ENCODE results near the gene SUSD6. TPM values are rescaled to one million over a fixed set of nuclear protein-coding genes. Genes with fewer than 3 reads are reported as not detected.

The SUSD6 gene
- total RNA-seq, 1 experiment from 2014 or later = 1.1 TPM

GRCh38 chr14:69660344-69661193, 49.2 kb downstream of the SUSD6 start:
- no peak for DNase-seq
- no peaks in the 10 kb centered on the region for H3K27me3 ChIP-seq (ENCODE audit: control insufficient read depth, insufficient read depth, low read length)
- no peak overlapping the region for H3K4me3 ChIP-seq (ENCODE audit: insufficient read depth, low read depth, low read length)
- no peaks in the 10 kb centered on the region for H3K36me3 ChIP-seq (replicated peaks; ENCODE audit: control insufficient read depth, insufficient read depth, low read length)

GRCh38 chr14:69661194-69661537, 49.8 kb downstream of the SUSD6 start:
- H3K27me3 ChIP-seq (ENCODE audit: control insufficient read depth, insufficient read depth, low read length) = no peaks in the 10 kb centered on the region
- DNase-seq = no peak

GRCh38 chr14:69662636-69663299, 51.4 kb downstream of the SUSD6 start:
- DNase-seq = no peak
- no peaks in the 10 kb centered on the region for H3K27me3 ChIP-seq (ENCODE audit: control insufficient read depth, insufficient read depth, low read length)

More at GRCh38 chr14:69661194-69661537, 49.8 kb downstream of the SUSD6 start:
- H3K36me3 ChIP-seq (replicated peaks; ENCODE audit: control insufficient read depth, insufficient read depth, low read length) = no peaks in the 10 kb centered on the region
- no peak overlapping the region for H3K4me3 ChIP-seq (ENCODE audit: insufficient read depth, low read depth, low read length)

GRCh38 chr14:69663300-69663643, 51.9 kb downstream of the SUSD6 start:
- Histone ChIP-seq H3K36me3 (replicated peaks; ENCODE audit: control insufficient read depth, insufficient read depth, low read length) (no peaks in the 10 kb centered on the region), H3K4me3 (ENCODE audit: insufficient read depth, low read depth, low read length) (no peak overlapping the region), H3K27me3 (ENCODE audit: control insufficient read depth, insufficient read depth, low read length) (no peaks in the 10 kb centered on the region)
- DNase-seq = no peak

More at GRCh38 chr14:69662636-69663299, 51.4 kb downstream of the SUSD6 start:
- H3K4me3 ChIP-seq (ENCODE audit: insufficient read depth, low read depth, low read length) = no peak overlapping the region
- no peaks in the 10 kb centered on the region for H3K36me3 ChIP-seq (replicated peaks; ENCODE audit: control insufficient read depth, insufficient read depth, low read length)

- no peak for DNase-seq
- Histone ChIP-seq H3K27me3 (ENCODE audit: control insufficient read depth, insufficient read depth, low read length) (no peaks in the 10 kb centered on the region), H3K36me3 (replicated peaks; ENCODE audit: control insufficient read depth, insufficient read depth, low read length) (no peaks in the 10 kb centered on the region)
Measured at GRCh38 chr14:69664265-69664664, 52.9 kb downstream of the SUSD6 start.

DNA sequence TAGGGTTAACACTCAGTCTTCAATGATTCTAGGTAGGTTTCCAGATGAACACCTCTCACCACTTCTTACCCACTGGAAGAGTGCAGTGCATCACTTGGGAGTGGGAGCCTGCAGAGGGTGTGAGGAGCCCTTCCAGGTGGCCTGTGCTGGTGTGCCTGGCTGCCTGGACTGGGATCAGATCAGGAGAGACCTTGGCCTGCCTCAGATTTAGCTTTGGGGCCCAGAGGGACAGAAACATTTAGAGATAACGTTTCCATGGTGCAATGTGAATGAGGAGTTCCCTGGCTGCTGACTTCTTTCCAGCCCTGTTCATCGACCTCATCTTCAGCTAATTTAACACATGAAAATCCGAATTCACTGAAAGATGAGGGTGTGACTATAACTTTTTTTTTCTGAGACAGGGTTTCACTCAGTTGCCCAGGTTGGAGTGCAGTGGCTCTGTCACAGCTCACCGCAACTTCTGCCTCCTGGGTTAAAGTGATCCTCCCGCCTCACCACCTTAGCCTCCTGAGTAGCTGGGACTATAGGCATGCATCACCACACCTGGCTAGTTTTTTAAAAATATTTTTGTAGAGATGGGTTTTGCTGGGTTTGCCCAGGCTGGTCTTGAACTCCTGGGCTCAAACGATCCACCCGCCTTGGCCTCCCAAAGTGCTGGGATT, 53.6 kb downstream of the SUSD6 start:
- DNase-seq = no peak
- H3K4me3 ChIP-seq (ENCODE audit: insufficient read depth, low read depth, low read length) = no peak overlapping the region
- no peaks in the 10 kb centered on the region for H3K36me3 ChIP-seq (replicated peaks; ENCODE audit: control insufficient read depth, insufficient read depth, low read length)
- H3K27me3 ChIP-seq (ENCODE audit: control insufficient read depth, insufficient read depth, low read length) = no peaks in the 10 kb centered on the region

More at GRCh38 chr14:69664265-69664664, 52.9 kb downstream of the SUSD6 start:
- no peak overlapping the region for H3K4me3 ChIP-seq (ENCODE audit: insufficient read depth, low read depth, low read length)

DNA sequence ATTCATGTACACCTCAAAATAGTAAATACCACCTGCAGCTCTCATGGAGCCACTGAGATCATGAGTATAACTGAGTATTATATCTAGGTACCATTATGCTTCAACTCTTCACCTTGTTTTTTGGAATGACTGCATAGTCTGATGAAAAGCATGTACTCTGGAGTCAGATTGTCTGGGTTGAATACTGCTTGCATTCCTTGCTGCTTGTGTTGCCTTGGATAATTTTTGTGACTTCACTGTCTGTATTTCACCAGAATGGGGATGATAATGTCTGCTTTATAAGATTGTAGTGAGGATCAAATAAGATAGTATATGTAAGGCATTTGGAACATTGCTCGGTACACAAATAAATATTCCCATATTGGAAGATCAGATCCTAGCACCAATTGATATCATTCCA, 54.2 kb downstream of the SUSD6 start:
- DNase-seq = no peak
- no peak overlapping the region for H3K4me3 ChIP-seq (ENCODE audit: insufficient read depth, low read depth, low read length)
- H3K36me3 ChIP-seq (replicated peaks; ENCODE audit: control insufficient read depth, insufficient read depth, low read length) = no peaks in the 10 kb centered on the region
- no peaks in the 10 kb centered on the region for H3K27me3 ChIP-seq (ENCODE audit: control insufficient read depth, insufficient read depth, low read length)

GRCh38 chr14:69666112-69666511, 54.7 kb downstream of the SUSD6 start:
- Histone ChIP-seq H3K4me3 (ENCODE audit: insufficient read depth, low read depth, low read length) (no peak overlapping the region), H3K27me3 (ENCODE audit: control insufficient read depth, insufficient read depth, low read length) (no peaks in the 10 kb centered on the region), H3K36me3 (replicated peaks; ENCODE audit: control insufficient read depth, insufficient read depth, low read length) (no peaks in the 10 kb centered on the region)
- no peak for DNase-seq

GRCh38 chr14:69666690-69667211, 55.4 kb downstream of the SUSD6 start:
- no peak for DNase-seq
- Histone ChIP-seq H3K27me3 (ENCODE audit: control insufficient read depth, insufficient read depth, low read length) (no peaks in the 10 kb centered on the region), H3K4me3 (ENCODE audit: insufficient read depth, low read depth, low read length) (no peak overlapping the region), H3K36me3 (replicated peaks; ENCODE audit: control insufficient read depth, insufficient read depth, low read length) (no peaks in the 10 kb centered on the region)

DNA sequence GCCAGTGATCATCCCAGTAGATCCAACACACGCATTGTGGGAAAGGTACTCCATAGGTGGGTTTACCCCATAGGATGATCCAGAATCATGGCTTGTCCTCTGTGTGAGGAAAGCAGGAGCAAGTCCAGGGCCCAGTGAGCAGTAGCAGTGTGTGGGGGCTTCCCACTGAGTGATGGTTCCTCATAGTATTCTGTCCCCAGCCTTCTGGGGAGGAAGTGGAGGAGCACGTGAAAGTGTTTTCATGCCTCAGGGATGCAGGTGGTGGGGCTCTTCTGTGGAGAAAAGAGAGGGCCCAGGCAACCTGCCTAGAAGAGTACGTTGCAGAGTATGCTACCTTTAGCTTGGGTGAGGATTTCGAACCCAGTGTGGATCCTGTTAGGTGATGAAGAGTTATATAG, 56.5 kb downstream of the SUSD6 start:
- DNase-seq = no peak
- Histone ChIP-seq H3K27me3 (ENCODE audit: control insufficient read depth, insufficient read depth, low read length) (no peaks in the 10 kb centered on the region), H3K36me3 (replicated peaks; ENCODE audit: control insufficient read depth, insufficient read depth, low read length) (no peaks in the 10 kb centered on the region), H3K4me3 (ENCODE audit: insufficient read depth, low read depth, low read length) (no peak overlapping the region)

GRCh38 chr14:69669375-69669774, 58.0 kb downstream of the SUSD6 start:
- H3K4me3 ChIP-seq (ENCODE audit: insufficient read depth, low read depth, low read length) = no peak overlapping the region
- DNase-seq = no peak

DNA sequence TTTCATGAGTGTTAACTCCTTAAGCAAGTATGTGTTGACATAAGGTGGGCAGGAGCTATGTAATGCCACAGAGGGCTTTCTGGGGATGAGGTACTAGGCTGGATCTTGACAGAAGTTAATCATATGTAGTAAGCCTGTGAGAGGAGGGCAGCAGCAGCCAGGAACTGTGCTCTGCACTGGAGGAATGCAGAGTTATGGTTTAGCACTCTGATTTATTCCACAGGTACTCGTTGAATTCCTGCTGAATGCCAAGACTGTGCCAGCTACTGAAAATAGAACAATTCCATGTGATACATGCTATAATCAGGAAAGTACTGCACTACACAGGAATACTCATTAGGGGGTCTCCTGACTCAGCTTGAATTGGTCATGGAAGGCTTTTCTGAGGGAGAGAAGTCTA, 58.7 kb downstream of the SUSD6 start:
- H3K27me3 ChIP-seq (ENCODE audit: control insufficient read depth, insufficient read depth, low read length) = no peaks in the 10 kb centered on the region
- H3K36me3 ChIP-seq (replicated peaks; ENCODE audit: control insufficient read depth, insufficient read depth, low read length) = no peaks in the 10 kb centered on the region
- H3K4me3 ChIP-seq (ENCODE audit: insufficient read depth, low read depth, low read length) = no peak overlapping the region
- no peak for DNase-seq

More at GRCh38 chr14:69669375-69669774, 58.0 kb downstream of the SUSD6 start:
- H3K27me3 ChIP-seq (ENCODE audit: control insufficient read depth, insufficient read depth, low read length) = no peaks in the 10 kb centered on the region
- no peaks in the 10 kb centered on the region for H3K36me3 ChIP-seq (replicated peaks; ENCODE audit: control insufficient read depth, insufficient read depth, low read length)

DNA sequence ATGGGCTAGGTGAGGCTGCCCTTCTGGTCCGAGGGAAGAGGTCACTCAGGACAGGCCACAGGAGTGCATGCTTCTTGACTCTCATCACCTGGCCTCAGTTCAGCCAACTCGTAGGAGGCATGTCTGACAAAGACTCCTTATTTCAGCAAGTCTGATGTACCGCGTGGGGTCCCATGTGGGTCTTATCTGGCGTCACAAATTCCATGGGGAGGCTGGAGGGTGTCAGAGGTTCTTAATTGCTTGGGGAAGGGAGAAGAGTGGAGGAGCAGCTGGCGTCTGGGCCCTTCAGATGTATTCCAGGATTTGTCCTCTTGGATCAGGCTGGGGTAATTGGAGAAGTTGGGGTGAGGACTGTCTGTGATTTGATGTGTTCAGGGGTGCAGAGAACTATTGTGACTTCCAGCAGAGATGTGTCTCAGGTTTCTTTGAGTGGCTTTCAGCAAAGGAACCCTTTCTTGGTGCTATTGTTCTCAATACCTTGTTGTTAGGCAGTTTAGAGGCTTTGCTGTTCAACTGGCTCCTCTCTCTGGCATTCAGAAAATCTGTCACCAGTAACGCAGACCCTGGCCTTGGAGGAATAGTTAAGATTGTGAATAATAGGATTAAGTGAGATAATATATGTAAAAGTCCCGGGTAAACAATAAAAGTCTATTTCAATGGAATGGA, 60.1 kb downstream of the SUSD6 start:
- Histone ChIP-seq H3K27me3 (ENCODE audit: control insufficient read depth, insufficient read depth, low read length) (no peaks in the 10 kb centered on the region), H3K4me3 (ENCODE audit: insufficient read depth, low read depth, low read length) (no peak overlapping the region), H3K36me3 (replicated peaks; ENCODE audit: control insufficient read depth, insufficient read depth, low read length) (no peaks in the 10 kb centered on the region)
- DNase-seq = no peak

GRCh38 chr14:69672356-69672755, 61.0 kb downstream of the SUSD6 start:
- no peak for DNase-seq
- H3K27me3 ChIP-seq (ENCODE audit: control insufficient read depth, insufficient read depth, low read length) = no peaks in the 10 kb centered on the region
- H3K36me3 ChIP-seq (replicated peaks; ENCODE audit: control insufficient read depth, insufficient read depth, low read length) = no peaks in the 10 kb centered on the region
- no peak overlapping the region for H3K4me3 ChIP-seq (ENCODE audit: insufficient read depth, low read depth, low read length)
